ENCODE data around the gene TH. TPM values are rescaled to one million over a fixed set of nuclear protein-coding genes. Genes with fewer than 3 reads are reported as not detected.

The TH gene
- total RNA-seq, 1 experiment from 2014 or later = not detected

- H3K36me3 Mint-ChIP-seq (ENCODE audit: insufficient read depth, unreplicated experiment) = no peaks in the 10 kb centered on the region
- H3K4me1 Mint-ChIP-seq (ENCODE audit: low read depth, unreplicated experiment) = no peaks in the 10 kb centered on the region
- no peaks in the 10 kb centered on the region for H3K27me3 Mint-ChIP-seq (ENCODE audit: insufficient read depth, unreplicated experiment)
- H3K36me3 ChIP-seq (ENCODE audit: control insufficient read depth, insufficient read depth, low read length) = no peaks in the 10 kb centered on the region
- BruUV-seq (replicated peaks) = no TSS peak
- POLR2A ChIA-PET = no interaction called here
- intact Hi-C loops (cut with micrococcal nuclease; ENCODE audit: unreplicated experiment) = no loop called here
- DNase-seq = no peak
- H3K4me3 ChIP-seq (ENCODE audit: low read depth, low read length) = no peak overlapping the region
- no peak for TF ChIP-seq CTCF (IDR thresholded peaks at IDR 0.05; ENCODE audit: insufficient read depth in 1 of 2, low read depth in 1 of 2, low read length in 1 of 2, severe bottlenecking in 1 of 2, unreplicated experiment in 1 of 2)
- H3K9me3 ChIP-seq = no peaks in the 10 kb centered on the region
- CTCF ChIA-PET = interaction anchor here (0.9 to 2.5 kb wide), 2 partner anchors 13 to 22 kb away, joined by 4 to 10 read pairs; no protein-coding TSS in a partner anchor
- H3K27ac Mint-ChIP-seq (ENCODE audit: unreplicated experiment) = no peak overlapping the region
- H3K27me3 ChIP-seq (replicated peaks; ENCODE audit: control insufficient read depth, insufficient read depth, low read length) = no peaks in the 10 kb centered on the region
- no peak overlapping the region for H3K4me3 Mint-ChIP-seq (ENCODE audit: unreplicated experiment)
- H3K9me3 Mint-ChIP-seq (ENCODE audit: unreplicated experiment) = no peaks in the 10 kb centered on the region
- peaks cover 6% of the 10 kb centered on the region; the same call in 1 of the 2 replicates for H3K4me1 ChIP-seq
Observed at GRCh38 chr11:2172676-2173075, 1.1 kb upstream of the TH start.

GRCh38 chr11:2169626-2170570 is 1.7 kb downstream of the TH start:
- no peaks in the 10 kb centered on the region for H3K36me3 Mint-ChIP-seq (ENCODE audit: insufficient read depth, unreplicated experiment)
- H3K36me3 ChIP-seq (ENCODE audit: control insufficient read depth, insufficient read depth, low read length) = no peaks in the 10 kb centered on the region
- POLR2A ChIA-PET = no interaction called here
- no peak for TF ChIP-seq CTCF (IDR thresholded peaks at IDR 0.05; ENCODE audit: insufficient read depth in 1 of 2, low read depth in 1 of 2, low read length in 1 of 2, severe bottlenecking in 1 of 2, unreplicated experiment in 1 of 2)
- H3K4me3 ChIP-seq (ENCODE audit: low read depth, low read length) = no peak overlapping the region
- H3K4me1 Mint-ChIP-seq (ENCODE audit: low read depth, unreplicated experiment) = no peaks in the 10 kb centered on the region
- H3K27me3 ChIP-seq (replicated peaks; ENCODE audit: control insufficient read depth, insufficient read depth, low read length) = no peaks in the 10 kb centered on the region
- H3K4me3 Mint-ChIP-seq (ENCODE audit: unreplicated experiment) = no peak overlapping the region
- CTCF ChIA-PET = interaction anchor here (0.6 to 11.5 kb wide), 5 partner anchors 9 to 370 kb away, joined by 3 to 168 read pairs (median 6); no protein-coding TSS in a partner anchor
- H3K9me3 Mint-ChIP-seq (ENCODE audit: unreplicated experiment) = no peaks in the 10 kb centered on the region
- peaks cover 10% of the 10 kb centered on the region for H3K4me1 ChIP-seq
- H3K27ac Mint-ChIP-seq (ENCODE audit: unreplicated experiment) = no peak overlapping the region
- no TSS peak for BruUV-seq (replicated peaks)
- H3K9me3 ChIP-seq = no peaks in the 10 kb centered on the region
- intact Hi-C loops (cut with micrococcal nuclease; ENCODE audit: unreplicated experiment) = no loop called here
- no peaks in the 10 kb centered on the region for H3K27me3 Mint-ChIP-seq (ENCODE audit: insufficient read depth, unreplicated experiment)
- no peak for DNase-seq

DNA sequence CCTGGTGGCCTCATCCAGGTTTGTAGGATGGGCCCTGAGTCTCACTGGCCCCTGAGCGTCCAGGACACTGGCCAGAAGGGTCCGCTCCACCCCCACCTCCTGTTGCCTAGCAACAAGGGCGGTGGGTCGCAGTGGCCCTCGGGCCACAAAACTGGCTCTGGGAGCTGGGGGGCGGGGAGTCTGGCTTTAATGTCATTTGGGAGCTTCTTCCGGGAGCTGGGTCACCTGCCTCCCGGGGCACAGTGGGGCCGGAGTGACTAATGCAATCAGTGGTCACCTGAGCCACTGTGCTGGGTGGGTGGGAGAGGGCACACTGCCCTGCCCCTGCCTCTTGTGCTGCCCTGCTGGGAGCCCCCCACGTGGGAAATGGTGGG is 2.6 kb downstream of the TH start:
- POLR2A ChIA-PET = no interaction called here
- BruUV-seq (replicated peaks) = no TSS peak
- CTCF ChIA-PET = interaction anchor here (0.6 to 11.5 kb wide), 2 partner anchors 10 to 18 kb away, joined by 7 to 168 read pairs; no protein-coding TSS in a partner anchor
- Mint-ChIP-seq H3K9me3 (ENCODE audit: unreplicated experiment) (no peaks in the 10 kb centered on the region), H3K27me3 (ENCODE audit: insufficient read depth, unreplicated experiment) (no peaks in the 10 kb centered on the region), H3K4me3 (ENCODE audit: unreplicated experiment) (no peak overlapping the region), H3K36me3 (ENCODE audit: insufficient read depth, unreplicated experiment) (no peaks in the 10 kb centered on the region), H3K27ac (ENCODE audit: unreplicated experiment) (no peak overlapping the region), H3K4me1 (ENCODE audit: low read depth, unreplicated experiment) (no peaks in the 10 kb centered on the region)
- Histone ChIP-seq H3K4me3 (ENCODE audit: low read depth, low read length) (no peak overlapping the region), H3K36me3 (ENCODE audit: control insufficient read depth, insufficient read depth, low read length) (no peaks in the 10 kb centered on the region), H3K4me1 (peaks cover 10% of the 10 kb centered on the region), H3K9me3 (no peaks in the 10 kb centered on the region), H3K27me3 (replicated peaks; ENCODE audit: control insufficient read depth, insufficient read depth, low read length) (no peaks in the 10 kb centered on the region)
- no peak for DNase-seq
- no peak for TF ChIP-seq CTCF (IDR thresholded peaks at IDR 0.05; ENCODE audit: insufficient read depth in 1 of 2, low read depth in 1 of 2, low read length in 1 of 2, severe bottlenecking in 1 of 2, unreplicated experiment in 1 of 2)
- intact Hi-C loops (cut with micrococcal nuclease; ENCODE audit: unreplicated experiment) = no loop called here
